Cardiac muscle cell (in vitro differentiated cells and primary cell): Measurements from ENCODE around the gene ODF2. TPM values are rescaled to one million over a fixed set of nuclear protein-coding genes. Genes with fewer than 3 reads are reported as not detected.
A peak's percentile ranks its signal among the peaks of the same experiment; 100 is the strongest.
"Not testable (repeated sequence)": the region's sequence is repeated elsewhere in the genome, so short reads cannot be mapped to it uniquely, and the experiment has no call there.

Experiments used
- DNase-seq, 2 donors: peaks; one replicate each; pipeline versions ENCODE4 v3.0.0 to v3.0.0-alpha.2; 2010 to 2017; ENCODE audit warnings: low read depth in 1 of 2, low spot score in 1 of 2
- H3K27ac ChIP-seq: fragments of 200-600 bp; sonication (generic); 2 replicates; pipeline ENCODE4 v1.5.1; 2016
- H3K27me3 ChIP-seq: fragments of 200-600 bp; sonication (generic); 2 replicates; pipeline ENCODE4 v1.6.0; 2016; ENCODE audit warnings: control low read depth
- H3K36me3 ChIP-seq: fragments of 200-600 bp; sonication (generic); 2 replicates; pipeline ENCODE4 v1.5.1; 2016; ENCODE audit warnings: control low read depth
- H3K4me1 ChIP-seq: fragments of 200-600 bp; sonication (generic); 2 replicates; pipeline ENCODE4 v1.8.1; 2017; ENCODE audit warnings: low read depth, mild to moderate bottlenecking, mixed run types
- H3K4me3 ChIP-seq: fragments of 200-600 bp; sonication (generic); 2 replicates; pipeline ENCODE4 v1.5.1; 2016; ENCODE audit warnings: mild to moderate bottlenecking
- H3K9me3 ChIP-seq: fragments of 200-600 bp; sonication (generic); 2 replicates; pipeline ENCODE4 v1.5.1; 2017; ENCODE audit warnings: low read depth, mild to moderate bottlenecking, control low read depth
- polyA plus RNA-seq: library from polyadenylated mRNA; unstranded; fragments of >200 nt; fragmentation: Nextera tagmentation; extraction: Ambion mirVana; gene quantifications from 2 replicates; pipeline ENCODE4 v1.2.1, GENCODE V29; 2016
- total RNA-seq: library from RNA; depleted of rRNA; stranded (reverse); fragments of >200 nt; gene quantifications from 2 replicates; pipeline ENCODE4 v1.2.3, GENCODE V29; 2016
- TF ChIP-seq, protein P1 (sequence below): IDR thresholded peaks from 2 replicates; pipeline ENCODE4 v1.5.1; 2012; ENCODE audit warnings: low read depth, mild to moderate bottlenecking, low read length

Gene ODF2
- total and polyA plus RNA-seq, 2 experiments from 2014 or later = 31.3 to 66.9 TPM

DNA sequence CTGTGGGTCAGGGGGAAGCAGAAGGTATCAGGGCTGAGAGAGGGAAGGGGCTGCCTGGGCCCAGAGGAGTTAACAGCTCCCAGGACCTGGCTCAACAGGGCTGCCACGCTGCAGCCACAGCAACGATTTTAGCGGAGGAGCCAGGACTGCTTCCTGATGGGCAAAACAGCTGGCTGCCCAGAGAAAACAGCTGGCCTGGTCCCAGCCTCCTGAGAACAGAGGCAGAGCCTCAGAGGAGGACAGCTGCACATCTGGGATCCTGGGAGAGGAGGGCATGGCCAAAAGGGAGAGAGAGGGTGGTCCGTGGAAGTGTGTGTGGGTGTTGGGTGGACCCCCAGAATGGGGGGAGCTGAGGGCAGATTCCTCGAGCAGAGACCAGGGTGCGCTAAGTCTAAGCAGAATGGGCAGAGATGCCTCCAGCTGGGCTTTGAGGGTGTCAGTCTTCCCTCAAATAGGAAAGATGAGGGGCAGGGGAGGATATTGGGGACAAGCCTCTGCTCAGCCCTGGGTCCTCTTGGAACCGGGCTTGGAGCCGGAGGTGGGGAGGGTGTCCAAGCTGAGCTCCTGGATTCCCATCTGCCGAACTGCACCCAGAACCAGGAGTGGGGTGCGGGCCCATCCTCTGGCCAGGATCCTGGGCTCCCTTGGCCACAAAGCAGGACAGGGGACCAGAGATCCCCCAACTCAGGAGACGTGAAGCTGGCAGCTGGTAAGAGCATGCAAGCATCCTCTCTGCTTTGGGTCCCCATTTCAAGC lies 44.3 kb upstream of the ODF2 start:
- H3K36me3 ChIP-seq = no peaks in the 10 kb centered on the region
- no peak overlapping the region for H3K27ac ChIP-seq
- H3K9me3 ChIP-seq = no peaks in the 10 kb centered on the region
- H3K4me3 ChIP-seq = no peak overlapping the region
- H3K4me1 ChIP-seq = no peaks in the 10 kb centered on the region
- DNase-seq = no peak
- TF ChIP-seq, protein P1, sequence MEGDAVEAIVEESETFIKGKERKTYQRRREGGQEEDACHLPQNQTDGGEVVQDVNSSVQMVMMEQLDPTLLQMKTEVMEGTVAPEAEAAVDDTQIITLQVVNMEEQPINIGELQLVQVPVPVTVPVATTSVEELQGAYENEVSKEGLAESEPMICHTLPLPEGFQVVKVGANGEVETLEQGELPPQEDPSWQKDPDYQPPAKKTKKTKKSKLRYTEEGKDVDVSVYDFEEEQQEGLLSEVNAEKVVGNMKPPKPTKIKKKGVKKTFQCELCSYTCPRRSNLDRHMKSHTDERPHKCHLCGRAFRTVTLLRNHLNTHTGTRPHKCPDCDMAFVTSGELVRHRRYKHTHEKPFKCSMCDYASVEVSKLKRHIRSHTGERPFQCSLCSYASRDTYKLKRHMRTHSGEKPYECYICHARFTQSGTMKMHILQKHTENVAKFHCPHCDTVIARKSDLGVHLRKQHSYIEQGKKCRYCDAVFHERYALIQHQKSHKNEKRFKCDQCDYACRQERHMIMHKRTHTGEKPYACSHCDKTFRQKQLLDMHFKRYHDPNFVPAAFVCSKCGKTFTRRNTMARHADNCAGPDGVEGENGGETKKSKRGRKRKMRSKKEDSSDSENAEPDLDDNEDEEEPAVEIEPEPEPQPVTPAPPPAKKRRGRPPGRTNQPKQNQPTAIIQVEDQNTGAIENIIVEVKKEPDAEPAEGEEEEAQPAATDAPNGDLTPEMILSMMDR = no peak
- peaks cover 61% of the 10 kb centered on the region for H3K27me3 ChIP-seq

DNA sequence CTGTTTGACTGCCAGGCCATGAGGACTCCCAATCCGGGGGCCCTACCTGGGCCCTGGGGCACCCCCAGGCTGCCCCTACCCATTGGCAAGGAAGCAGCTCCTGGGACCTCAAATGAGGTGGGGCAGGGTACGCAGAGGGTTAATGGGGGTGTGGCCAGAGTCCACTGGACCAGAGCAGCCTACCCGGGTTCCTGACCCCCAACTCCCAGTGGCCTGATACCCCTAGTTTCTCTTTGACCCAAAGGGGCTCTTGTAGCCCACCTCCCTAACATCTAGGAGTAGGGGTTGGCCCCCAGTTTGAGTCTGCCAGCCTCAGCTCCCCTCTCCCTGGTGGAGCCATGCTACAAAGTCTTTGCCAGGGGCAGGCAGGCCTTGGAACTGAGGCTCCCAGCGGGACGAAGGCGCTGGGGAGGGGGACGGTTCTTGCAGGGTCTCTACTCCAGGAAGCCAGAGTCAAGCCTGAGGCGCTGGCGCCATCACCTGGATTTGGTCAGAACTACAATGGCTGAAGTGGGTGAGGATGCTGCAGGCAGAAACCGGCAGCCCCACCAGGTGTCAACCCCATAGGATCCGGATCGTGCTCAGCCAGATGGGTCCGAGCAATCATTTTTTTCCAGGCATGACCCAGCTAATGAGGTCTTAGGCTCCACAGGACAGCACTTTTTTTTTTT lies 43.6 kb upstream of the ODF2 start:
- Histone ChIP-seq H3K27ac (no peak overlapping the region), H3K4me3 (no peak overlapping the region), H3K9me3 (no peaks in the 10 kb centered on the region), H3K36me3 (no peaks in the 10 kb centered on the region), H3K4me1 (no peaks in the 10 kb centered on the region), H3K27me3 (peaks cover 54% of the 10 kb centered on the region)
- TF ChIP-seq, protein P1 = peak; percentile 67
- DNase-seq = peak; percentile 54 to 80

DNA sequence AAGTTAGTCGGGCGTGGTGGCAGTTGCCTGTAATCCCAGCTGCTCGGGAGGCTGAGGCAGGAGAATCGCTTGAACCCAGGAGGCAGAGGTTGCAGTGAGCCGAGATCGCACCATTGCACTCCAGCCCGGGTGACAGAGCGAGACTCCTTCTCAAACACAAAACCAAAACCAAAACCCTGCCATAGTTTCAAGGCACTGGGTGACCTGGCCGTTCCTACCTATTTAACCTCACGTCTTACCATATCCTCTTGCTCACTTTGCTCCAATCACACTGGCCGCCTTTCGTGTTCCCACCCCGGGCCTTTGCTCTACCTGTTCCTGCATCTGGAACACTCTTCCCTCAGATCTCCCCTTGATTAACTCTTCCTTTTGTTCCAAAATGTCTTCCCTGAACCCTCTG lies 42.1 kb upstream of the ODF2 start:
- not testable (repeated sequence) for H3K4me1 ChIP-seq, DNase-seq, H3K27ac ChIP-seq, H3K36me3 ChIP-seq, H3K4me3 ChIP-seq, H3K9me3 ChIP-seq
- H3K27me3 ChIP-seq = peaks cover 39% of the 10 kb centered on the region

DNA sequence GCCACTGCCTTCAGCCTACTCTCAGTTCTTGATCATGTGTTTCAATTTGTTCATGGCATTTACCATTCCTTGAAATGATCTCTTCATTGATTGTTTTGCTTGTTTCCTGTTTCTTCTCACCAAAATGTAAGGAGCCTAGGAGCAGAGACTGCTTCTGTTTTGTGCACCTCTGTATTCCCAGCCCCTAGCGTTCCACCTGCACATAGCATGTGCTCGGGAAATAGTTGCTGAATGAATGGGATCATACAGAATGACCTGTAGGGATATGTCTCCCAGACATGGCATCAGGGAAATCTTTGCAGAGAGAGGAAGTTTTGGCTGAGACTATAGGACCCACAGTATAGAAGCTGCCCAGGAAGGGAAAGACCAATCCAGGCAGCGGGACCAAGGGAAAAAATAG lies 41.3 kb upstream of the ODF2 start:
- TF ChIP-seq, protein P1 = peak; percentile 14
- Histone ChIP-seq H3K27ac (no peak overlapping the region), H3K9me3 (no peaks in the 10 kb centered on the region), H3K4me1 (peaks cover 8% of the 10 kb centered on the region), H3K36me3 (no peaks in the 10 kb centered on the region), H3K4me3 (no peak overlapping the region), H3K27me3 (peaks cover 38% of the 10 kb centered on the region)
- DNase-seq = no peak

DNA sequence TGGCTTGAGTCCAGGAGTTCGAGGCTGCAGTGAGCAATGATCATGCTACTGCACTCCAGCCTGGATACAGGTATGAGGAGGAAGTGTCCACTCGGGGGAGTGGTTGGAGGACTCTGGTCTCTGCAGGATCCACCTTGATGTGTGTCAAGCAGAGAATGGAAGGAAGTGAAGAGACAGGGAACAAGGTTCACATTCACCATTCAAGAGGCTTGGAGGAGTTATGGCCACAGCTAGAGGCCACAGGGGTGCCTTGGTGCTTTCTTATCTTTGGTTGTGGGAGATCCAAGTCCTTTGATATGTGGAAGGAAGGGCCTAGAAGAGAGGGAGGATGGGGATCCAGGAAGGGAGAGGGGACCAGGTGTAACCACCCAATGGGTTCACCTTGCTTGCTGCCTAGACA lies 40.5 kb upstream of the ODF2 start:
- DNase-seq = no peak
- H3K27me3 ChIP-seq = peaks cover 31% of the 10 kb centered on the region

DNA sequence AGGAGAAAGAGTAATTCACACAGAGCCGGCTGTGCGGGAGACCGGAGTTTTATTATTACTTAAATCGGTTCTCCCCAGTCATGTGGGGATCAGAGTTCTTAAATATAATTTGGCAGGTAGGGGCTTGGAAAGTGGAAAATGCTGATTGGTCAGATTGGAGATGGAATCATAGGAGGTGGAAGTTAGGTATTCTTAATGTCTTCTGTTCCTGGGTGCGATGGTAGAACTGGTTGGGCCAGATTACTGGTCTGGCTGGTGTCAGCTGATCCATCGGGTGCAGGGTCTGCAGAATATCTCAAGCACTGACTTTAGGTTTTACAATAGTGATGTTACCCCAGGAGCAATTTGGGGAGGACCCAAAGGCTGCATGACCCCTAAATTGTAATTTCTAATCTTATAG lies 39.8 kb upstream of the ODF2 start:
- peaks cover 23% of the 10 kb centered on the region for H3K27me3 ChIP-seq
- H3K9me3 ChIP-seq = no peaks in the 10 kb centered on the region
- no peak for DNase-seq
- TF ChIP-seq, protein P1 = no peak
- no peaks in the 10 kb centered on the region for H3K36me3 ChIP-seq
- no peak overlapping the region for H3K27ac ChIP-seq
- H3K4me3 ChIP-seq = no peak overlapping the region
- H3K4me1 ChIP-seq = peaks cover 8% of the 10 kb centered on the region

More for the DNA sequence above, 40.5 kb upstream of the ODF2 start:
- H3K4me1 ChIP-seq = peaks cover 8% of the 10 kb centered on the region
- TF ChIP-seq, protein P1 = no peak
- H3K36me3 ChIP-seq = no peaks in the 10 kb centered on the region
- H3K9me3 ChIP-seq = no peaks in the 10 kb centered on the region
- no peak overlapping the region for H3K27ac ChIP-seq
- no peak overlapping the region for H3K4me3 ChIP-seq
